Heart left ventricle (tissue), 16 donors: ENCODE measurements around the gene IFRD2. TPM values are rescaled to one million over a fixed set of nuclear protein-coding genes. Genes with fewer than 3 reads are reported as not detected.

Experiments used
- ATAC-seq, 4 donors: fragments of 200-7000 bp; cut with Tn5 transposase; one replicate each; pipeline ENCODE4 v1.9.1; 2020 to 2022; ENCODE audit warnings: moderate library complexity in 4 of 4, mild to moderate bottlenecking in 3 of 4, moderate number of reproducible peaks in 1 of 4
- DNase-seq, 5 donors: peaks; one replicate each; pipeline ENCODE4 v3.0.0-alpha.2; 2020
- H3K27ac ChIP-seq, 12 donors: fragments of 200-600 bp; sonication (generic) in 4 of 12; one replicate each; pipeline versions ENCODE4 v1.5.0 to v1.8.0; 2016 to 2022; ENCODE audit warnings: mild to moderate bottlenecking in 2 of 12
- H3K27me3 ChIP-seq, 9 donors: fragments of 200-600 bp; sonication (generic) in 2 of 9; one replicate each; pipeline versions ENCODE4 v1.5.1 to v1.8.0; 2016 to 2022; ENCODE audit warnings: mild to moderate bottlenecking in 3 of 9
- H3K36me3 ChIP-seq, 9 donors: fragments of 200-600 bp; sonication (generic) in 2 of 9; one replicate each; pipeline versions ENCODE4 v1.5.0 to v1.8.0; 2018 to 2022; ENCODE audit warnings: mild to moderate bottlenecking in 2 of 9
- H3K4me1 ChIP-seq, 12 donors: fragments of 200-600 bp; sonication (generic) in 4 of 12; one replicate each; pipeline versions ENCODE4 v1.5.0 to v1.8.0; 2016 to 2022; ENCODE audit warnings: mild to moderate bottlenecking in 3 of 12
- H3K4me3 ChIP-seq, 12 donors: fragments of 200-600 bp; sonication (generic) in 4 of 12; one replicate each; pipeline versions ENCODE4 v1.5.0 to v1.8.0; 2017 to 2022; ENCODE audit warnings: mild to moderate bottlenecking in 9 of 12, moderate library complexity in 4 of 12
- H3K9me3 ChIP-seq, 12 donors: fragments of 200-600 bp; sonication (generic) in 4 of 12; one replicate each; pipeline versions ENCODE4 v1.5.0 to v1.8.0; 2016 to 2022; ENCODE audit warnings: mild to moderate bottlenecking in 1 of 12
- CTCF ChIP-seq, 12 donors: fragments of 200-600 bp; sonication (generic) in 4 of 12; IDR thresholded peaks; one replicate each; pipeline versions ENCODE4 v1.5.0 to v1.8.0; 2018 to 2022; ENCODE audit warnings: antibody characterized with exemption in 12 of 12, mild to moderate bottlenecking in 5 of 12
- POLR2A ChIP-seq, 2 donors: fragments of 450-650 bp; IDR thresholded peaks; one replicate each; pipeline ENCODE4 v1.6.1; 2017; ENCODE audit warnings: antibody characterized with exemption in 2 of 2, mild to moderate bottlenecking in 2 of 2, moderate library complexity in 2 of 2
- whole genome bisulfite sequencing, 4 donors: extraction: QIAGEN DNeasy Blood & Tissue Kit in 2 of 4; methylation state at CpG; one replicate each; pipeline versions ENCODE4 v1.1.5 to v1.1.7; 2013 to 2018; 5-methylcytosine and 5-hydroxymethylcytosine counted together
- intact Hi-C, 10 donors: fragments of 100-400 bp; cut with DNase I; formaldehyde crosslinking; loops; one replicate each; pipeline versions ENCODE4 v1.11.1 to v1.14.2; 2022
- polyA plus RNA-seq, 2 donors: library from polyadenylated mRNA; stranded (reverse); fragments of 200-250 nt; gene quantifications; one replicate each; pipeline ENCODE4 v1.2.3, GENCODE V29; 2013
- total RNA-seq, 9 donors: library from RNA; depleted of rRNA in 2 of 9; stranded (reverse); fragments of >200 nt in 2 of 9; fragmentation: NEBNext Ultra II Directional in 3 of 9; extraction: Animal tissue kit (Norgen Biotek cat#: 25700) in 3 of 9; gene quantifications; one replicate each; pipeline versions ENCODE4 v1.1.0 to v1.2.4, GENCODE V29; 2016 to 2023
- donor health status: ischemic (EF 13 %, LVEDD 7.1; RV severe dilation, severe dysfunction).
- donor health status: healthy with polysubstance abuse.
- donor health status: DM: no; HTN: yes; CAD: no.
- donor health status: DM: no; HTN: no; CAD: no.
- donor health status: ischemic (EF 25% LVEDD 6.9; RV normal size, moderate dysfunction).
- donor health status: ischemic (EF 25% LVEDD 5.7; RV mildly dilated, moderate dysfunction).
- donor health status: healthy.
- donor health status: DM: yes; HTN: yes; CAD: no.
- donor health status: ischemic (EF 35%, LVEDD 5.7; RV mildly dilated, moderate dysfunction).
- donor health status: nonischemic (EF 11% LVEDD 7.7; RV severe dilation, severe dysfunction).
- donor health status: DM: yes; HTN: yes; CAD: no.
- donor health status: PGD.
- donor health status: ischemic (EF 29% LVEDD 5.4; RV normal size, mild dysfunction).
- donor health status: nonischemic (EF 23%, LVEDD 6.1; RV moderate dilation, normal function).

The IFRD2 gene
- total and polyA plus RNA-seq, 11 donors, result 47.5 to 106 (median 64.5) TPM

- H3K27me3 ChIP-seq, result no peaks in the 10 kb centered on the region
- no peak for TF ChIP-seq CTCF (IDR thresholded peaks at IDR 0.05)
- no peak for TF ChIP-seq POLR2A (IDR thresholded peaks at IDR 0.05)
- H3K27ac ChIP-seq, result no peak overlapping the region
- peaks cover 3 to 45% (median 31%) of the 10 kb centered on the region in 9 donors for H3K36me3 ChIP-seq
- peaks cover 4 to 62% (median 38%) of the 10 kb centered on the region in 12 donors for H3K4me1 ChIP-seq
- DNase-seq (peak in 3 of 5 donors; percentile 27 to 58 (median 44)), ATAC-seq (no peak)
- WGBS, 4 donors, result 85 to 92% (median 87%) methylated on average over 12 to 16 of the region's 16 CpGs
- no peak overlapping the region for H3K4me3 ChIP-seq
- no peaks in the 10 kb centered on the region for H3K9me3 ChIP-seq
- intact Hi-C loops, result loop anchor here in 2 of 10 donors (5.0 to 10.0 kb wide), 2 partner anchors 37 to 355 kb away; partner anchors contain the start of gene TUSC2 (in 1 of the 2)
Observed at GRCh38 chr3:50290161-50290641, 2.0 kb downstream of the IFRD2 start.

- H3K4me1 ChIP-seq, result peaks cover 4 to 65% (median 38%) of the 10 kb centered on the region in 12 donors
- no peak for TF ChIP-seq CTCF (IDR thresholded peaks at IDR 0.05)
- TF ChIP-seq POLR2A (IDR thresholded peaks at IDR 0.05), result no peak
- peak overlapping the region in 2 of 12 donors; percentile 80 to 81 for H3K27ac ChIP-seq
- ATAC-seq, result no peak
- no peak overlapping the region for H3K4me3 ChIP-seq
- 92 to 95% (median 93%) methylated on average over 5 to 6 of the region's 6 CpGs for WGBS, 4 donors
- H3K9me3 ChIP-seq, result no peaks in the 10 kb centered on the region
- intact Hi-C loops, result no loop called here
- peaks cover 3 to 45% (median 31%) of the 10 kb centered on the region in 9 donors for H3K36me3 ChIP-seq
- DNase-seq, result peak in 1 of 5 donors; percentile 52
- H3K27me3 ChIP-seq, result no peaks in the 10 kb centered on the region
Observed at GRCh38 chr3:50289130-50289529, 3.1 kb downstream of the IFRD2 start.

- no peak for ATAC-seq
- H3K36me3 ChIP-seq, result peaks cover 3 to 45% (median 31%) of the 10 kb centered on the region in 9 donors
- H3K4me3 ChIP-seq, result no peak overlapping the region
- no peak for TF ChIP-seq CTCF (IDR thresholded peaks at IDR 0.05)
- TF ChIP-seq POLR2A (IDR thresholded peaks at IDR 0.05), result no peak
- DNase-seq, result peak in 2 of 5 donors; percentile 8 to 33
- H3K9me3 ChIP-seq, result no peaks in the 10 kb centered on the region
- H3K4me1 ChIP-seq, result peaks cover 4 to 63% (median 38%) of the 10 kb centered on the region in 12 donors
- 80 to 93% (median 91%) methylated on average over 21 to 23 of the region's 23 CpGs for WGBS, 4 donors
- intact Hi-C loops, result no loop called here
- H3K27ac ChIP-seq, result peak overlapping the region in 7 of 12 donors; percentile 28 to 87 (median 80)
- no peaks in the 10 kb centered on the region for H3K27me3 ChIP-seq
Observed at GRCh38 chr3:50288387-50289007, 3.7 kb downstream of the IFRD2 start.

GRCh38 chr3:50287262-50287661 is 5.0 kb downstream of the IFRD2 start:
- Histone ChIP-seq H3K4me3 (no peak overlapping the region), H3K27me3 (no peaks in the 10 kb centered on the region), H3K36me3 (peaks cover 3 to 45% (median 31%) of the 10 kb centered on the region in 9 donors), H3K4me1 (peaks cover 4 to 53% (median 29%) of the 10 kb centered on the region in 12 donors), H3K27ac (peak overlapping the region; percentile 28 to 87 (median 76)), H3K9me3 (no peaks in the 10 kb centered on the region)
- ATAC-seq (peak; percentile 35 to 74 (median 55)), DNase-seq (peak; percentile 54 to 85 (median 70))
- intact Hi-C loops, result no loop called here
- 46 to 65% (median 48%) methylated on average over 1 of the region's 1 CpG; no CpG with 5 or more reads in 1 of the 4 donors for WGBS, 4 donors
- TF ChIP-seq CTCF (IDR thresholded peaks at IDR 0.05), result no peak
- no peak for TF ChIP-seq POLR2A (IDR thresholded peaks at IDR 0.05)
